ENCODE measurements around the gene OR10H5.

GRCh38 chr19:15843203-15843893 is 55.9 kb downstream of the OR10H5 start:
- TF ChIP-seq CTCF (IDR thresholded peaks at IDR 0.05) (no peak), POLR2A (IDR thresholded peaks at IDR 0.05) (no peak)
